ENCODE results near the gene CD33.

- TF ChIP-seq CTCF (IDR thresholded peaks at IDR 0.05) (no peak), POLR2A (IDR thresholded peaks at IDR 0.05) (no peak), POLR2AphosphoS5 (IDR thresholded peaks at IDR 0.05) (no peak)
Observed at GRCh38 chr19:51203916-51204315, 21.0 kb upstream of the CD33 start.

Measured in prostate gland (tissue), 2 donors.